NB4 (cell line): Measurements from ENCODE around the gene BCL11B.

Source experiments
- DNase-seq: peaks from one replicate; pipeline ENCODE4 v3.0.0; 2010; ENCODE audit warnings: low read depth
- H3K4me3 ChIP-seq: one replicate; pipeline ENCODE4 v1.5.1; 2011; ENCODE audit warnings: mild to moderate bottlenecking, low read depth, low read length, moderate library complexity
- MYC ChIP-seq: IDR thresholded peaks from 2 replicates; pipeline ENCODE4 v1.6.1; 2011; ENCODE audit warnings: low read depth, low read length
- POLR2A ChIP-seq: IDR thresholded peaks from 2 replicates; pipeline ENCODE4 v1.6.1; 2011; ENCODE audit warnings: mild to moderate bottlenecking; ENCODE audit not compliant: insufficient read length; ENCODE audit errors: extremely low read depth
- TF ChIP-seq, protein P1 (sequence below): IDR thresholded peaks from 2 replicates; pipeline ENCODE4 v1.6.1; 2011; ENCODE audit warnings: low read depth, low read length
- TF ChIP-seq, protein P2 (sequence below): IDR thresholded peaks from one replicate; pipeline ENCODE4 v1.5.1; 2012; ENCODE audit warnings: low read depth, low read length

BCL11B gene

DNA sequence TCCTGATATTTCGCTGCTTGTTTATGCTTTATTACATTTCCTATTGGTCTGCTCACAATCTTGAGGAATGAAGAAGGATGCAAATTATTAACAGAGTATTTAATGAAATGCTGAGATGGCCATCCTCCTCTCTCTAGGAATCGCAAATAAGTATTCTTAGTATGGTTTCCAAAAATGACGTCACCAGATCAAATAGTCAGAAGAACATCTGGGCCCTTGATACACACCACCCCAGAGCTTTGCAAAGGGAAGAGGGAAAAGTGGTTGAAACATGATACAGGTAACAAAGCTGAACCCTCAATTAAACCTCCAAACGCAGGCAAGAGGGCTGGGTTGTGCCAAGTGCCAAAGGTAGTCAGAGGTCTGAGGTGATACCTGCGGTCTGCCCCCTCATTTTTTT lies 107.3 kb downstream of the BCL11B start:
- TF ChIP-seq, protein P1, sequence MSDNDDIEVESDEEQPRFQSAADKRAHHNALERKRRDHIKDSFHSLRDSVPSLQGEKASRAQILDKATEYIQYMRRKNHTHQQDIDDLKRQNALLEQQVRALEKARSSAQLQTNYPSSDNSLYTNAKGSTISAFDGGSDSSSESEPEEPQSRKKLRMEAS = no peak
- no peak for TF ChIP-seq POLR2A
- TF ChIP-seq, protein P2, sequence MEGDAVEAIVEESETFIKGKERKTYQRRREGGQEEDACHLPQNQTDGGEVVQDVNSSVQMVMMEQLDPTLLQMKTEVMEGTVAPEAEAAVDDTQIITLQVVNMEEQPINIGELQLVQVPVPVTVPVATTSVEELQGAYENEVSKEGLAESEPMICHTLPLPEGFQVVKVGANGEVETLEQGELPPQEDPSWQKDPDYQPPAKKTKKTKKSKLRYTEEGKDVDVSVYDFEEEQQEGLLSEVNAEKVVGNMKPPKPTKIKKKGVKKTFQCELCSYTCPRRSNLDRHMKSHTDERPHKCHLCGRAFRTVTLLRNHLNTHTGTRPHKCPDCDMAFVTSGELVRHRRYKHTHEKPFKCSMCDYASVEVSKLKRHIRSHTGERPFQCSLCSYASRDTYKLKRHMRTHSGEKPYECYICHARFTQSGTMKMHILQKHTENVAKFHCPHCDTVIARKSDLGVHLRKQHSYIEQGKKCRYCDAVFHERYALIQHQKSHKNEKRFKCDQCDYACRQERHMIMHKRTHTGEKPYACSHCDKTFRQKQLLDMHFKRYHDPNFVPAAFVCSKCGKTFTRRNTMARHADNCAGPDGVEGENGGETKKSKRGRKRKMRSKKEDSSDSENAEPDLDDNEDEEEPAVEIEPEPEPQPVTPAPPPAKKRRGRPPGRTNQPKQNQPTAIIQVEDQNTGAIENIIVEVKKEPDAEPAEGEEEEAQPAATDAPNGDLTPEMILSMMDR = no peak
- no peak for TF ChIP-seq MYC
- no peak for DNase-seq
- H3K4me3 ChIP-seq = no peak overlapping the region

DNA sequence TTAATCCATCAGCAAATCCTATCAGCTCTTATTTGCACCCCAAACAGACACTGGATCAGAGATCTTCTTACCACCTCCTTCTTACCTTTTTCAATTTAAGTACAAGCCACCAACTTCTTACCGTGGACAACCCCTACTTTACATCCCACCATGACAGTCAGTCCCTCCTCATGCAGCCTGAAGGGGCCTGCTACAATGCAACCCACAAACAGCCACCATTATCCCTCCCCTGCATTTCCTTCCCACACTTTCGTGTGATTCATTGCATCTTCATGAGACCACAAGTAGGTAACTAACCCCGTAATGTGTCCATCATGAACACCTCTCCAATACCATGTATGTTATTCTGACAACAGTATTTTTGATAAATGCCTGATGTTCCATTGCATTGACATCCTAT lies 108.6 kb downstream of the BCL11B start:
- TF ChIP-seq, protein P1 = no peak
- TF ChIP-seq, protein P2 = no peak
- TF ChIP-seq MYC = no peak
- no peak for TF ChIP-seq POLR2A
- no peak overlapping the region for H3K4me3 ChIP-seq
- no peak for DNase-seq

DNA sequence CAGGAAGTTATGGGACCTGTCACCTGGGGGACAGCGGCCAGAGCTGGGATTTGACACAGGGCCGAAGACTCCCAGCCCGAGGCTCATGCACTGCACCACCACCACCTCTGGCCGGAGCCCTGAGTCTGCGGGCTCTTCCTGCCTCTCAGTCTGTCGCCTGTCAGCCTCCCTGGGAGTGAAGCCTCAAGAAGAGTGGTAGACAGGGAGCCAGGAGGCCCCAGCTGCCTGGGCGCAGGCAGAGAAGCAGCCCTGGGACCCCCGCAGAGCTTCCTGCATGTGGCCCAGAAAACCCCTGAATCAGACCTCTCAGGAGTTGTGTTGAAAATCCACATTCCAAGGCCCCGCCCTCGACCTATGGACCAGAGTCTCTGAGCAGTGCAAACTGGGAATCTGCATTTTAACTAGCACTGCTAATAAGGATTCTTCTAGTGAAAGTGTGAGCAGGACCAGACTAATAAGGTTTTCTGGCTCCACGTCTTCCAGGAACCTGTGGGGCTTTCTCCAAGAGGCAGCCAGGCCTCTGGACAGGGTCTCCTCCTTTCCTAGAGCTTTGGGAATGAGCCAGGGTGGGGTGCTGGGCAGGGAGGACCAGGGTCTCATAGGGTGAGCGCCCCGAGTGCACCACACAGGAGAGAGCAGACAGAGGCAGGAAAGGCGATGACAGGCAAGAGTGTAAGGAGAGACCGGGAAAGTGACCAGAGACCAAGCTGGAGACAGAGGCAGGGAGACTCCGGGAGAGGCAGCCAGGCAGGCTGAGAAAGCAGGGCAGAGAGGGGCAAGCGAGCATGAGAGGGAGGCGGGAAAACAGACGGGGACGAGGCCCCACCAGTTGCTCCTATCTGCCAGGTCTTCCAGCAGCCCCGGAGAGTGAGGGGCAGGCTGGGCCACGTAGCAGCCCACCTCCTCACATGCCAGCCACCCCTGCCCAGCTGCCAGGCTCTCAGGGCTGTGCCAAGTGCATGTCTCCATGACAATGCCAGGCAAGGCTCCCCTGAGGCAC lies 112.4 kb downstream of the BCL11B start:
- DNase-seq = no peak
- H3K4me3 ChIP-seq = no peak overlapping the region
- no peak for TF ChIP-seq POLR2A
- TF ChIP-seq, protein P2 = no peak
- TF ChIP-seq MYC = no peak
- TF ChIP-seq, protein P1 = no peak

DNA sequence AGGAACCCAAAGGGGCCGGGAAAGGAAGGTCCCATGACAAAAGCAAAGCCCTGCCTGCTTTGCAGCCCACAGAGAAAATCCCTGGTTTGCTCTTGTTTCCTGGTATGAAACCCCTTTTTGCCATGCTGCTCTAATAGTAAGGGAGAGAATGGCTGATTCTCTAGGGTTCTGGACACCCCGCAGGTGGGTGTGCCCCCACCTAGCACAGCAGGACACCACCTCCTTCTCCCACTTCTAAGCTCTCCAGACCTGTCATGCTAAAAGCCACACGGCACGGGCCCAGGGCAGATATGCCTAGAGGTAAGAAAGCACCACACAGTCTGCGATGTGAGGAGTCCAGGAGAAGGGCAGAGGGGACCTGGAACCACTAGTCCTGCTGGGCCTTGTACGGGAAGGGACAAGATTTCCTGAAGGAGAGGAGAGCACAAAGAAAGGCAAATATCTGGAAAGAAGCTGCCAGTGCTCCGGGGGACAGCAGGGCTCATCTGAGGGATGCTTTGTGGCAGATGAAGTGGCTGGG lies 113.3 kb downstream of the BCL11B start:
- TF ChIP-seq MYC = no peak
- DNase-seq = no peak
- no peak overlapping the region for H3K4me3 ChIP-seq

DNA sequence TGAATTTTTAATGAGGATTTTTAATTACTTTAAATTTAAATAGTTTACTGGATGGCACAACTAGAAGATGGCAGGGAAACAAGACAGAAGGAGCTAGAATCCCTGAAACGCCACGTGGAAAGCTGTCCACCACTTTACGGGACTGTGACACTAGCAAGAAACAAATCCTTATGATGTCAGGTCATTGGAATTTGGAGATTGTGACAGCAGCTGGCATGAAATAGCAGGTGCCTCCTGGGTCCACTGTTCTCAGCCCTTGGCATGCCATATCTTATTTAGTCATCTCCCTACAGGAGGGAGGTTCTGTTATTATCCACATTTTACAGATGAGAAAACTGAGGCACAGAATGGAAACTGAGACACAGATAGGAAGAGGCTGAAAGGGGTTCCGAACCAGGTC lies 113.8 kb downstream of the BCL11B start:
- DNase-seq = no peak
- TF ChIP-seq, protein P2 = no peak
- TF ChIP-seq POLR2A = no peak
- TF ChIP-seq, protein P1 = no peak
- TF ChIP-seq MYC = no peak
- no peak overlapping the region for H3K4me3 ChIP-seq

DNA sequence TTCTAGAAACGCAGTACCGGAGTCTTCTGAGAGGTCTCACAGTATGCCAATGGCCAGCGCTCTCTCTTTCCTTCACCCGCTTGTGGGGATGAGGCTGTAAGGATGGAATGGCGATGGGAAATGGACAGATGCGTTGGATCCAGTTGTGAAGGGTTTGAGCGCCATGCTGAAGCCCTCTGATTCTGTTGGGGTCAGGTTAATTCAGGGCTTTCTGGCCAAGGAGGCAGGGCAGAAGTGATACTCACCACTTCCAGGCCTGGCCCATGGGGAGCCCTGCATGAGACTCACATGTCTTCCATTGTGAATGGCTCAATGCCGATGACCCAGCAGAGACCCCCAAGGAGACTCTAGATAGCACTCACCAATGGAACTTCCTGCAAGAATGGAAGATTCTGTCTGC lies 114.3 kb downstream of the BCL11B start:
- H3K4me3 ChIP-seq = no peak overlapping the region
- TF ChIP-seq MYC (no peak), POLR2A (no peak)
- TF ChIP-seq, protein P1 = no peak
- TF ChIP-seq, protein P2 = no peak
- DNase-seq = no peak
